HepG2 (cell line): Measurements from ENCODE around the gene KDM4D. TPM values are rescaled to one million over a fixed set of nuclear protein-coding genes. Genes with fewer than 3 reads are reported as not detected.

Experiments used
- ATAC-seq: fragments of 200-7000 bp; cut with Tn5 transposase; 3 replicates; pipeline ENCODE4 v1.9.1; 2020; ENCODE audit warnings: mild to moderate bottlenecking, moderate library complexity
- BruUV-seq: library from RNA; stranded (reverse); fragments of 400-500 nt; replicated peaks from 2 replicates; lab custom pipeline; 2021; lab: Mats Ljungman, UMichigan
- CTCF ChIA-PET: fragments of 300-600 bp; formaldehyde crosslinking; extraction: SDS; loops from one replicate; lab custom pipeline; 2021; ENCODE audit warnings: low total read pairs, inconsistent platforms, low intra/inter-chr PET ratio; lab: Yijun Ruan, JAX
- POLR2A ChIA-PET: fragments of 350-600 bp; sonication (Branson Sonifier 250); formaldehyde crosslinking; loops from one replicate; lab custom pipeline; 2020; ENCODE audit warnings: antibody characterized with exemption, inconsistent platforms; lab: Yijun Ruan, JAX
- DNase-seq: peaks from one replicate; pipeline ENCODE4 v3.0.0-alpha.2; 2015; ENCODE audit warnings: low spot score
- FAIRE-seq: peaks from 3 replicates; lab custom pipeline; 2011; peaks lifted over from hg19 to GRCh38; lab: Jason Lieb, UNC
- H2AFZ ChIP-seq: one replicate; pipeline ENCODE4 v1.6.1; 2011; ENCODE audit warnings: low read length, inconsistent platforms
- H3K27ac ChIP-seq: fragments of 300-600 bp; 3 replicates; pipeline ENCODE4 v1.8.0; 2011; ENCODE audit warnings: mixed run types, mild to moderate bottlenecking, mixed read lengths, low read length, inconsistent platforms; ENCODE audit not compliant: insufficient read depth; ENCODE audit errors: extremely low read length
- H3K27me3 ChIP-seq, 2 experiments: fragments of 200-600 bp in 1 of 2; 2 replicates in 1 of 2; 3 replicates in 1 of 2; pipeline versions ENCODE4 v1.6.0 to v1.8.0; 2011; ENCODE audit warnings: low read length in 2 of 2, mild to moderate bottlenecking in 2 of 2, moderate library complexity in 2 of 2, inconsistent platforms in 1 of 2; ENCODE audit not compliant: insufficient read depth in 2 of 2, control insufficient read depth in 1 of 2
- H3K36me3 ChIP-seq, 2 experiments: fragments of 200-600 bp in 1 of 2; replicated peaks in 1 of 2; 2 replicates in 1 of 2; 3 replicates in 1 of 2; pipeline versions ENCODE4 v1.5.1 to v1.8.0; 2011; ENCODE audit warnings: low read length in 2 of 2, inconsistent platforms in 1 of 2; ENCODE audit not compliant: insufficient read depth in 2 of 2, control insufficient read depth in 1 of 2
- H3K4me1 ChIP-seq: 2 replicates; pipeline ENCODE4 v1.5.1; 2012; ENCODE audit warnings: low read length, inconsistent platforms; ENCODE audit not compliant: insufficient read depth
- H3K4me2 ChIP-seq: 2 replicates; pipeline ENCODE4 v1.6.0; 2011; ENCODE audit warnings: low read depth, low read length, inconsistent platforms
- H3K4me3 ChIP-seq, 3 experiments: fragments of 200-600 bp in 1 of 3; sonication (generic), shearing (Covaris generic) in 1 of 3; replicated peaks in 1 of 3; 2 replicates each; pipeline ENCODE4 v1.5.1; 2011 to 2016; ENCODE audit warnings: low read length in 3 of 3, inconsistent platforms in 2 of 3, low read depth in 2 of 3, mild to moderate bottlenecking in 2 of 3, control low read depth in 1 of 3, mixed read lengths in 1 of 3; ENCODE audit not compliant: insufficient read depth in 1 of 3
- H3K79me2 ChIP-seq: one replicate; pipeline ENCODE4 v1.6.1; 2011; ENCODE audit warnings: low read length, inconsistent platforms; ENCODE audit not compliant: insufficient read depth
- H3K9ac ChIP-seq: 2 replicates; pipeline ENCODE4 v1.6.0; 2011; ENCODE audit warnings: mild to moderate bottlenecking, low read depth, low read length, inconsistent platforms; ENCODE audit not compliant: insufficient read depth
- H3K9me3 ChIP-seq: 2 replicates; pipeline ENCODE4 v1.5.1; 2012; ENCODE audit warnings: mild to moderate bottlenecking, low read length
- H4K20me1 ChIP-seq: 2 replicates; pipeline ENCODE4 v1.6.0; 2011; ENCODE audit warnings: inconsistent platforms, mild to moderate bottlenecking, low read length, moderate library complexity; ENCODE audit not compliant: insufficient read depth
- ARNT2 ChIP-seq: sonication (generic); formaldehyde crosslinking; IDR thresholded peaks from 2 replicates; pipeline ENCODE4 v1.8.0; 2022; ENCODE audit warnings: mild to moderate bottlenecking, low read depth, missing genetic modification reagents, moderate library complexity
- DZIP1 ChIP-seq: sonication (generic); formaldehyde crosslinking; IDR thresholded peaks from 2 replicates; pipeline ENCODE4 v1.5.0; 2020; ENCODE audit warnings: mild to moderate bottlenecking, missing genetic modification reagents
- ELF1 ChIP-seq: sonication (generic); formaldehyde crosslinking; IDR thresholded peaks from 2 replicates; pipeline ENCODE4 v1.4.0; 2020; ENCODE audit warnings: missing genetic modification reagents
- GZF1 ChIP-seq: sonication (generic); formaldehyde crosslinking; IDR thresholded peaks from 2 replicates; pipeline ENCODE4 v1.5.1; 2020; ENCODE audit warnings: mild to moderate bottlenecking, missing genetic modification reagents
- IRX3 ChIP-seq: sonication (generic); formaldehyde crosslinking; IDR thresholded peaks from 2 replicates; pipeline ENCODE4 v1.8.1; 2023; ENCODE audit warnings: mild to moderate bottlenecking, low read depth, missing genetic modification reagents, borderline replicate concordance
- MBNL3 ChIP-seq: fragments of 250-450 bp; sonication (Bioruptor Pico); conservative IDR thresholded peaks from 2 replicates; pipeline ENCODE4 v1.8.0; 2022; ENCODE audit warnings: mild to moderate bottlenecking, inconsistent platforms
- ZMYM4 ChIP-seq: sonication (generic); formaldehyde crosslinking; IDR thresholded peaks from 2 replicates; pipeline ENCODE4 v1.8.1; 2023; ENCODE audit warnings: mild to moderate bottlenecking, missing genetic modification reagents
- ZNF33B ChIP-seq: sonication (generic); formaldehyde crosslinking; IDR thresholded peaks from 2 replicates; pipeline ENCODE4 v1.5.1; 2020; ENCODE audit warnings: mild to moderate bottlenecking, missing genetic modification reagents
- ZNF556 ChIP-seq: sonication (generic); formaldehyde crosslinking; IDR thresholded peaks from 2 replicates; pipeline ENCODE4 v1.4.0; 2020; ENCODE audit warnings: mild to moderate bottlenecking, missing genetic modification reagents, borderline replicate concordance
- ZNF660 ChIP-seq: sonication (generic); formaldehyde crosslinking; IDR thresholded peaks from 2 replicates; pipeline ENCODE4 v1.5.1; 2020; ENCODE audit warnings: mild to moderate bottlenecking, low read depth, missing genetic modification reagents, borderline replicate concordance
- WGBS: methylation state at CpG from one replicate; pipeline ENCODE4 v1.1.6; 2017; ENCODE audit warnings: low lambda C conversion rate; 5-methylcytosine and 5-hydroxymethylcytosine counted together
- in situ Hi-C: cut with HindIII; loops from 2 replicates; pipeline ENCODE4 v1.10.0; 2017; ENCODE audit warnings: low pct_unique_long_range_greater_than_20kb; ENCODE audit not compliant: extremely low pct_ligation_motif_present
- intact Hi-C: fragments of 100-400 bp; cut with micrococcal nuclease; formaldehyde crosslinking; loops from one replicate; pipeline ENCODE4 v1.10.0; 2022; ENCODE audit not compliant: unreplicated experiment
- polyA plus RNA-seq, 8 experiments: library from polyadenylated mRNA; depleted of rRNA in 3 of 8; stranded (reverse) in 7 of 8; unstranded in 1 of 8; fragments of >200 nt; fragmentation: Illumina TruSeq in 4 of 8; extraction: Trizol in 4 of 8; gene quantifications; 2 replicates each; pipeline versions ENCODE4 v1.2.1 to v1.2.3, GENCODE V29; 2011 to 2016; ENCODE audit warnings: low read depth in 4 of 8, missing spikeins in 1 of 8, mixed read lengths in 1 of 8; ENCODE audit not compliant: insufficient read depth in 1 of 8
- total RNA-seq, 5 experiments: library from RNA; depleted of rRNA; stranded (reverse); fragments of >200 nt; fragmentation: Illumina TruSeq; extraction: Trizol; gene quantifications; 2 replicates each; pipeline ENCODE4 v1.2.3, GENCODE V29; 2016; ENCODE audit warnings: low read depth in 1 of 5

The KDM4D gene
- total and polyA plus RNA-seq, 2 of the 13 experiments (the other 11 are each of a cell fraction or from before 2014, with no cell fraction given): 0.96 to 1.3 TPM

GRCh38 chr11:94956963-94957362 is 16.5 kb upstream of the KDM4D start:
- H3K27me3 ChIP-seq: no peaks in the 10 kb centered on the region
- intact Hi-C loops: no loop called here
- ATAC-seq: no peak; the same call in 1 of the 3 replicates
- no peak overlapping the region for H3K4me3 ChIP-seq
- CTCF ChIA-PET: no interaction called here
- H3K4me1 ChIP-seq: no peaks in the 10 kb centered on the region
- no peaks in the 10 kb centered on the region for H4K20me1 ChIP-seq
- no peak overlapping the region for H3K4me2 ChIP-seq
- TF ChIP-seq ZMYM4 (CRISPR knock-in tag) (no peak), IRX3 (no peak), GZF1 (CRISPR knock-in tag) (no peak), MBNL3 (CRISPR knock-in tag) (no peak), ZNF33B (no peak), DZIP1 (CRISPR knock-in tag) (no peak), ZNF556 (CRISPR knock-in tag) (no peak), ZNF660 (CRISPR knock-in tag) (no peak), ARNT2 (CRISPR knock-in tag) (no peak), ELF1 (CRISPR knock-in tag) (no peak)
- TF ChIP-seq, all 625 proteins: peak for 0
- no TSS peak for BruUV-seq
- H3K9me3 ChIP-seq: no peaks in the 10 kb centered on the region
- H3K9ac ChIP-seq: no peak overlapping the region
- no peak overlapping the region for H2AFZ ChIP-seq
- H3K79me2 ChIP-seq: no peaks in the 10 kb centered on the region
- POLR2A ChIA-PET: interaction anchor here (1.2 kb wide), 1 partner anchor 16 kb away, joined by 3 read pairs; the partner anchor contains the start of genes CWC15 and KDM4D
- in situ Hi-C loops: no loop called here
- DNase-seq (no peak), FAIRE-seq (no peak)
- H3K36me3 ChIP-seq: peaks cover 0 to 8% of the 10 kb centered on the region in 2 experiments; a peak in 2 of 5 replicates
- no peak overlapping the region for H3K27ac ChIP-seq
- WGBS: 65% methylated on average over 4 of the region's 4 CpGs
